ENCODE measurements around the gene WNT11.
"Not testable (repeated sequence)": the region's sequence is repeated elsewhere in the genome, so short reads cannot be mapped to it uniquely, and the experiment has no call there.

WNT11 gene

GRCh38 chr11:76201672-76202412, 4.5 kb downstream of the WNT11 start:
- no peak for DNase-seq (ENCODE audit: low read depth in 2 of 2)

- no peak for DNase-seq (ENCODE audit: low read depth in 2 of 2)
Observed at GRCh38 chr11:76201056-76201455, 5.2 kb downstream of the WNT11 start.

- DNase-seq (ENCODE audit: low read depth in 2 of 2): no peak
Observed at GRCh38 chr11:76200006-76200940, 6.0 kb downstream of the WNT11 start.

- not testable (repeated sequence) for DNase-seq (ENCODE audit: low read depth in 2 of 2)
Observed at GRCh38 chr11:76198691-76199090, 7.6 kb downstream of the WNT11 start.

- no peak for DNase-seq (ENCODE audit: low read depth in 2 of 2)
Observed at GRCh38 chr11:76197941-76198640, 8.2 kb downstream of the WNT11 start.

GRCh38 chr11:76197332-76197731, 9.0 kb downstream of the WNT11 start:
- DNase-seq (ENCODE audit: low read depth in 2 of 2): no peak

GRCh38 chr11:76196849-76197248, 9.5 kb downstream of the WNT11 start:
- DNase-seq (ENCODE audit: low read depth in 2 of 2): no peak

GRCh38 chr11:76194872-76195668, 11.2 kb downstream of the WNT11 start:
- no peak for DNase-seq (ENCODE audit: low read depth in 2 of 2)

GRCh38 chr11:76193219-76193618, 13.1 kb downstream of the WNT11 start:
- DNase-seq (ENCODE audit: low read depth in 2 of 2): no peak

- DNase-seq (ENCODE audit: low read depth in 2 of 2): no peak
Observed at GRCh38 chr11:76190376-76190775, 15.9 kb downstream of the WNT11 start.

- DNase-seq (ENCODE audit: low read depth in 2 of 2): no peak
Observed at GRCh38 chr11:76189682-76190081, 16.6 kb downstream of the WNT11 start.

GRCh38 chr11:76188873-76189272, 17.4 kb downstream of the WNT11 start:
- no peak for DNase-seq (ENCODE audit: low read depth in 2 of 2)

GRCh38 chr11:76186776-76187279, 19.5 kb downstream of the WNT11 start:
- no peak for DNase-seq (ENCODE audit: low read depth in 2 of 2)

- no peak for DNase-seq (ENCODE audit: low read depth in 2 of 2)
Observed at GRCh38 chr11:76185931-76186401, 20.3 kb downstream of the WNT11 start.

- no peak for DNase-seq (ENCODE audit: low read depth in 2 of 2)
Observed at GRCh38 chr11:76185511-76185910, 20.8 kb downstream of the WNT11 start.

- no peak for DNase-seq (ENCODE audit: low read depth in 2 of 2)
Observed at GRCh38 chr11:76184551-76184993, 21.7 kb downstream of the WNT11 start.

- no peak for DNase-seq (ENCODE audit: low read depth in 2 of 2)
Observed at GRCh38 chr11:76181371-76181770, 24.9 kb downstream of the WNT11 start.

- no peak for DNase-seq (ENCODE audit: low read depth in 2 of 2)
Observed at GRCh38 chr11:76179147-76179546, 27.2 kb downstream of the WNT11 start.

- no peak for DNase-seq (ENCODE audit: low read depth in 2 of 2)
Observed at GRCh38 chr11:76177250-76177686, 29.0 kb downstream of the WNT11 start.

- DNase-seq (ENCODE audit: low read depth in 2 of 2): no peak
Observed at GRCh38 chr11:76176463-76176862, 29.8 kb downstream of the WNT11 start.

GRCh38 chr11:76175783-76176182, 30.5 kb downstream of the WNT11 start:
- DNase-seq (ENCODE audit: low read depth in 2 of 2): no peak

Data from stimulated activated CD4-positive, alpha-beta T cell treated with anti-CD3 and anti-CD28 coated beads, Interleukin-1b, Interleukin-23, amount 100 ng/mL, for 1 hour (primary cell).